GM12872 (cell line): ENCODE results near the gene GNPTG.

Experiments used
- CTCF ChIP-seq: IDR thresholded peaks from 3 replicates; pipeline ENCODE4 v1.5.1; 2011; ENCODE audit warnings: low read depth, mild to moderate bottlenecking, low read length, moderate library complexity; ENCODE audit not compliant: insufficient read depth

The GNPTG gene

GRCh38 chr16:1377406-1378010 lies 25.8 kb downstream of the GNPTG start:
- no peak for TF ChIP-seq CTCF

GRCh38 chr16:1378087-1378803 lies 26.5 kb downstream of the GNPTG start:
- TF ChIP-seq CTCF, result no peak

- TF ChIP-seq CTCF, result no peak
These were observed 27.1 kb downstream of the GNPTG start for GRCh38 chr16:1378804-1379303.

GRCh38 chr16:1379304-1380076 lies 27.8 kb downstream of the GNPTG start:
- TF ChIP-seq CTCF, result no peak

GRCh38 chr16:1380195-1380594 lies 28.5 kb downstream of the GNPTG start:
- TF ChIP-seq CTCF, result no peak

- TF ChIP-seq CTCF, result no peak
These were observed 30.1 kb downstream of the GNPTG start for GRCh38 chr16:1381612-1382406.
